Spleen (tissue), 11 donors: Measurements from ENCODE around the gene BRCA1. TPM values are rescaled to one million over a fixed set of nuclear protein-coding genes. Genes with fewer than 3 reads are reported as not detected.
A peak's percentile ranks its signal among the peaks of the same experiment; 100 is the strongest.

ENCODE experiments used
- DNase-seq: peaks from one replicate; pipeline ENCODE4 v3.0.0-alpha.2; 2020
- H3K27ac ChIP-seq, 8 donors: fragments of 200-600 bp; sonication (generic) in 7 of 8; 1 replicate in 4 of 8; 2 replicates in 4 of 8; pipeline versions ENCODE4 v1.5.0 to v1.8.0; 2016 to 2021; ENCODE audit warnings: inconsistent platforms in 4 of 8, mild to moderate bottlenecking in 4 of 8, moderate library complexity in 1 of 8
- H3K27me3 ChIP-seq, 7 donors: fragments of 200-600 bp; sonication (generic) in 6 of 7; replicated peaks in 1 of 7; 1 replicate in 4 of 7; 2 replicates in 3 of 7; pipeline versions ENCODE4 v1.5.0 to v1.8.0; 2016 to 2021; ENCODE audit warnings: inconsistent platforms in 3 of 7, mild to moderate bottlenecking in 1 of 7
- H3K36me3 ChIP-seq, 6 donors: fragments of 200-600 bp; sonication (generic) in 5 of 6; 1 replicate in 4 of 6; 2 replicates in 2 of 6; pipeline versions ENCODE4 v1.5.0 to v1.8.0; 2016 to 2021; ENCODE audit warnings: inconsistent platforms in 2 of 6
- H3K4me1 ChIP-seq, 6 donors: fragments of 200-600 bp; sonication (generic) in 5 of 6; 1 replicate in 3 of 6; 2 replicates in 3 of 6; pipeline versions ENCODE4 v1.5.0 to v1.8.0; 2016 to 2021; ENCODE audit warnings: inconsistent platforms in 3 of 6
- H3K4me3 ChIP-seq, 8 donors: fragments of 200-600 bp; sonication (generic) in 7 of 8; 1 replicate in 4 of 8; 2 replicates in 4 of 8; pipeline versions ENCODE4 v1.5.0 to v1.8.0; 2016 to 2021; ENCODE audit warnings: inconsistent platforms in 4 of 8, mild to moderate bottlenecking in 4 of 8, moderate library complexity in 2 of 8
- H3K9me3 ChIP-seq, 8 donors: fragments of 200-600 bp; sonication (generic) in 7 of 8; 1 replicate in 4 of 8; 2 replicates in 4 of 8; pipeline versions ENCODE4 v1.5.0 to v1.8.0; 2016 to 2021; ENCODE audit warnings: inconsistent platforms in 4 of 8
- CTCF ChIP-seq, 11 experiments: fragments of 200-600 bp in 7 of 11; fragments of 450-650 bp in 4 of 11; sonication (generic) in 4 of 11; IDR thresholded peaks in 8 of 11; conservative IDR thresholded peaks in 3 of 11; 1 replicate in 7 of 11; 2 replicates in 4 of 11; pipeline versions ENCODE4 v1.4.0 to v1.8.0; 2016 to 2021; ENCODE audit warnings: antibody characterized with exemption in 11 of 11, inconsistent platforms in 4 of 11, mild to moderate bottlenecking in 1 of 11
- POLR2A ChIP-seq, 3 donors: fragments of 450-650 bp; IDR thresholded peaks; one replicate each; pipeline ENCODE4 v1.5.1; 2017; ENCODE audit warnings: antibody characterized with exemption in 3 of 3, mild to moderate bottlenecking in 1 of 3
- POLR2AphosphoS5 ChIP-seq, 3 donors: sonication (generic); formaldehyde crosslinking; IDR thresholded peaks; one replicate each; pipeline ENCODE4 v1.5.1; 2017; ENCODE audit warnings: antibody characterized with exemption in 3 of 3
- WGBS, 5 donors: extraction: QIAGEN DNeasy Blood & Tissue Kit in 3 of 5; methylation state at CpG; one replicate each; pipeline versions ENCODE4 v1.1.5 to v1.1.7; 2013 to 2018; 5-methylcytosine and 5-hydroxymethylcytosine counted together
- intact Hi-C: fragments of 100-400 bp; cut with DNase I; formaldehyde crosslinking; loops from one replicate; pipeline ENCODE4 v1.15.0; 2023; ENCODE audit warnings: low total_unique reads
- polyA plus RNA-seq, 3 donors: library from polyadenylated mRNA; stranded (reverse); fragments of 200-250 nt; gene quantifications; one replicate each; pipeline ENCODE4 v1.2.1, GENCODE V29; 2013
- total RNA-seq, 7 donors: library from RNA; depleted of rRNA in 3 of 7; stranded (reverse); fragments of >200 nt in 3 of 7; fragmentation: NEBNext Ultra II Directional in 4 of 7; extraction: Animal tissue kit (Norgen Biotek cat#: 25700) in 4 of 7; gene quantifications; one replicate each; pipeline versions ENCODE4 v1.1.0 to v1.2.1, GENCODE V29; 2016 to 2021
- donor health status: healthy with polysubstance abuse.
- donor health status: DM: no; HTN: no; CAD: no; lungs with moderate emphysema.
- donor health status: DM: no; HTN: no; CAD: no.
- donor health status: Bipolar disorder and iron deficiency.
- donor health status: healthy.
- donor health status: DM: no; HTN: no; CAD: no.
- donor health status: DM: yes; HTN: yes; CAD: no.

The BRCA1 gene
- total and polyA plus RNA-seq, 10 donors: 1.3 to 13.6 (median 9.1) TPM

- TF ChIP-seq POLR2A (IDR thresholded peaks at IDR 0.05): no peak
- peak; percentile 87 to 90 (median 90) for TF ChIP-seq POLR2AphosphoS5 (IDR thresholded peaks at IDR 0.05)
- no peak overlapping the region for H3K4me3 ChIP-seq
- H3K4me1 ChIP-seq: peaks cover 27 to 96% (median 69%) of the 10 kb centered on the region in 6 donors
- no peaks in the 10 kb centered on the region for H3K27me3 ChIP-seq
- DNase-seq: peak; percentile 85
- 39 to 74% (median 54%) methylated on average over 8 to 9 of the region's 9 CpGs for WGBS, 5 donors
- H3K36me3 ChIP-seq: peaks cover 0 to 77% (median 31%) of the 10 kb centered on the region in 6 donors
- peak overlapping the region; percentile 13 to 75 (median 60) for H3K27ac ChIP-seq
- H3K9me3 ChIP-seq: no peaks in the 10 kb centered on the region
- intact Hi-C loops: no loop called here
Measured at GRCh38 chr17:43015579-43015978, 109.6 kb downstream of the BRCA1 start.

DNA sequence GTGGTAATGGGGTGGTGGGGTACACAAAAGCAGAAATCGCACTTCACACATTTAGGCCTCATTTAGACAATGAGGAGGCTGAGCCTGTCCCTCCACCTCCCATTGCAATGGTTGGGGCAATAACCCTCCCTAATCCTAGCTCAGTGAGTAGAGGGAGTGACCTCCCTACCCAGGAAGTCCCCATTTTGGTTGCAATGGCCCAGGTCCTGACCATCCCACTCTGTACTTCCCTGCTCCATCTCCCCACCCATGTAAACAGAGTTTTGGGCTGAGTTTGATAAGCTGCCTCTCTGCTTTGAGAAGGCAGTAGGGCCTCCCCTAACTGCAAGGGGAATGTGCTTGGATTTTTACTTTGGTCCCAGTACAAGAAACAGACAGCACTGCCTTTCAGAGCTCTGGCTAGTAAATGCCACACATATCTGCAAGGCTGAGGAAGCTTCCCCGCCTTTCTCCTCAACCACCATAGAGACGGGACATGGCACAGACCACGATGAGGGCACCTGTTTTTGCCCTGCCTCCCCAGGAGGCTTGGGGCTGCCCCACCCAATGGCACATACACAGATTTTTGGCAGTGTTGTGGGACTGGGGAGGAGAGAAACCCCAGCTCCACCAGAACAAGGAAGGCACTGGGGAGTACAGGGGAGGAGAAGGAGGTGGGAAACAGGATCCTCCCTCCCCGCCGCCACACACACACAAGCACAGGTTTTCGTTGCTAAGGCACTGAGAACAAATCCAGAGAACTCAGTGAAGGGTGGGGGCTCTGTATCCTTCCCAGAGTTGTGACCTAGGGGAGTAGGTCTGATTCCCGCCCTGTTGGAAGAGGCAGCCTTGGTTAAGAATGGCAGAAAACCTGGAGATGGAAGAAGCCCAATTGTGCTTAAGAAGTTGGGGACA, 110.3 kb downstream of the BRCA1 start:
- H3K9me3 ChIP-seq: no peaks in the 10 kb centered on the region
- no peaks in the 10 kb centered on the region for H3K27me3 ChIP-seq
- H3K4me1 ChIP-seq: peaks cover 23 to 96% (median 68%) of the 10 kb centered on the region in 6 donors
- WGBS, 5 donors: 60 to 71% (median 69%) methylated on average over 8 of the region's 8 CpGs
- no peak for DNase-seq
- peaks cover 0 to 81% (median 31%) of the 10 kb centered on the region in 6 donors for H3K36me3 ChIP-seq
- peak overlapping the region; percentile 13 to 75 (median 60) for H3K27ac ChIP-seq
- intact Hi-C loops: no loop called here
- no peak overlapping the region for H3K4me3 ChIP-seq
- TF ChIP-seq POLR2A (IDR thresholded peaks at IDR 0.05) (no peak), CTCF (IDR thresholded peaks at IDR 0.05 in 8 of 11, conservative IDR thresholded peaks at IDR 0.05 in 3 of 11) (no peak), POLR2AphosphoS5 (IDR thresholded peaks at IDR 0.05) (no peak)

DNA sequence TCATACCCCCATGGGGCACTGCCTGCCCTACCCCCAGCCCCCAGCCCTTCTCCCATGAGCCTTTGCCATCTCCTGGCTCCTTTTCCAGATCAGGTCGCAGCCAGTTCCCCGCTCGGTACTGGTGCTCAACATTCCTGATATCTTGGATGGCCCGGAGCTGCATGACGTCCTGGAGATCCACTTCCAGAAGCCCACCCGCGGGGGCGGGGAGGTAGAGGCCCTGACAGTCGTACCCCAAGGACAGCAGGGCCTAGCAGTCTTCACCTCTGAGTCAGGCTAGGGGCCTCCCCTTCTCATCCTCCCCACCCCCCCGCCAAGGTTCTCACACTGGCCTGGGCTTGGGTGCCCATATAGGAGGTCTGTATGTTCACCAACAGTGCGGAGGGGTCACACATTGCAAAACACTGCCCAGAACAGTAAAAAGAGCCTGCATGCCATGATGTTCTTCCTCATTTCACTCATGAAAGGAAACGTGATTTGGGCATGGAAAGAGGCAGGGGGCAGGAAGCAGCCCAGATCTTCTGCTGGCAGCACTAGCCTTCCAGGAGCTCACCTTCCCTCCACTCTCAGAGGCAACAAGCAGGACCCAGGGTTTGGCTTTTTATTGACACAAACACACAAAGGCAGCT, 111.0 kb downstream of the BRCA1 start:
- H3K9me3 ChIP-seq: no peaks in the 10 kb centered on the region
- peaks cover 0 to 87% (median 31%) of the 10 kb centered on the region in 6 donors for H3K36me3 ChIP-seq
- no peak for DNase-seq
- peak in 1 of 3 donors; percentile 9 for TF ChIP-seq POLR2AphosphoS5 (IDR thresholded peaks at IDR 0.05)
- TF ChIP-seq POLR2A (IDR thresholded peaks at IDR 0.05): no peak
- H3K27me3 ChIP-seq: no peaks in the 10 kb centered on the region
- peak overlapping the region in 5 of 8 donors; percentile 59 to 75 (median 72) for H3K27ac ChIP-seq
- peaks cover 18 to 93% (median 64%) of the 10 kb centered on the region in 6 donors for H3K4me1 ChIP-seq
- H3K4me3 ChIP-seq: no peak overlapping the region
- WGBS, 5 donors: 70 to 83% (median 82%) methylated on average over 8 to 12 of the region's 12 CpGs
- intact Hi-C loops: no loop called here

DNA sequence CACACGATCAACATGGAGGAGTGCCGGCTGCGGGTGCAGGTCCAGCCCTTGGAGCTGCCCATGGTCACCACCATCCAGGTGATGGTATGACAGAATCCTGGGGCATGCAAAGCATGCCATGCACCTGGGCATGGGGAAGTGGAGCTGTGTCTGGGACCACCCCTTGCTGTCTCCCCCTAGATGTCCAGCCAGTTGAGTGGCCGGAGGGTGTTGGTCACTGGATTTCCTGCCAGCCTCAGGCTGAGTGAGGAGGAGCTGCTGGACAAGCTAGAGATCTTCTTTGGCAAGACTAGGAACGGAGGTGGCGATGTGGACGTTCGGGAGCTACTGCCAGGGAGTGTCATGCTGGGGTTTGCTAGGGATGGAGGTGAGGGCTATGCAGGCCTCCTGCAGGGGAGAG, 111.9 kb downstream of the BRCA1 start:
- 89 to 100% (median 92%) methylated on average over 1 to 8 of the region's 8 CpGs for WGBS, 5 donors
- peak overlapping the region in 2 of 8 donors; percentile 72 to 75 for H3K27ac ChIP-seq
- intact Hi-C loops: no loop called here
- TF ChIP-seq CTCF (IDR thresholded peaks at IDR 0.05 in 8 of 11, conservative IDR thresholded peaks at IDR 0.05 in 3 of 11) (no peak), POLR2A (IDR thresholded peaks at IDR 0.05) (no peak), POLR2AphosphoS5 (IDR thresholded peaks at IDR 0.05) (no peak)
- H3K4me1 ChIP-seq: peaks cover 22 to 93% (median 63%) of the 10 kb centered on the region in 6 donors
- no peaks in the 10 kb centered on the region for H3K27me3 ChIP-seq
- no peak for DNase-seq
- no peak overlapping the region for H3K4me3 ChIP-seq
- peaks cover 0 to 85% (median 31%) of the 10 kb centered on the region in 6 donors for H3K36me3 ChIP-seq
- no peaks in the 10 kb centered on the region for H3K9me3 ChIP-seq
